ENCODE data around the gene SEC61B. TPM values are rescaled to one million over a fixed set of nuclear protein-coding genes. Genes with fewer than 3 reads are reported as not detected.

Gene SEC61B
- total RNA-seq, 2 experiments from 2014 or later = 83.4 to 84.2 TPM

DNA sequence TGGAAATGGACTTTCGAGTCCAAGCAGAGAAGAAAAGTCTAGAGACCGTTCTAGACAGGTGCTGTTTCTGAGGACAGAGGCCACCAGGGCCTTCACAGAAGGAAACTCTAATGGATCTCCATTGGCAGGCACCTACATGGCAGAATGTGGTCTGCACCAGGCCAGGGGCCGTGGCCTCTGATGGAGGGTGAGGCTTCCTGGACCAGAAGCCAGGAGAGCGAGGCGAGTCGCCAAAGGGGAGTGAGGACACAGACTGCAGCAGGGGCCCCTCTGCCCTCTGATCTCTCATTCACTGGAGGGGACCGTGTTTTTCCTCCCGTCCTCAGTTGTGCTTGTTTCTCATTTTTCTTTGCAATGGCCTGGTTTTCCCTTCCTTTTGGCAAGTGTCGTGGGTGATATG is 41.4 kb upstream of the SEC61B start:
- H3K4me1 ChIP-seq (ENCODE audit: insufficient read depth, low read length) = peaks cover 12% of the 10 kb centered on the region
- no peaks in the 10 kb centered on the region for H3K27me3 Mint-ChIP-seq
- H3K27ac ChIP-seq (ENCODE audit: low read depth in 1 of 2, low read length in 2 of 2) = no peak overlapping the region
- DNase-seq (no peak), ATAC-seq (ENCODE audit: poor library complexity) (no peak)
- no peak for TF ChIP-seq CTCF (IDR thresholded peaks at IDR 0.05)
- no peaks in the 10 kb centered on the region for H3K9me3 ChIP-seq (ENCODE audit: control insufficient read depth in 1 of 2, insufficient read depth in 1 of 2, low read length in 2 of 2)
- H3K4me3 Mint-ChIP-seq = no peak overlapping the region
- H3K36me3 ChIP-seq (ENCODE audit: insufficient read depth, low read length) = no peaks in the 10 kb centered on the region
- H3K36me3 Mint-ChIP-seq (ENCODE audit: low read depth) = no peaks in the 10 kb centered on the region
- intact Hi-C loops (cut with DNase I, micrococcal nuclease) = loop anchor here (10.0 kb wide), 5 partner anchors 624 to 1414 kb away; no protein-coding TSS in a partner anchor
- H3K4me1 Mint-ChIP-seq (ENCODE audit: low read depth) = peaks cover 12% of the 10 kb centered on the region
- no peak overlapping the region for H3K4me3 ChIP-seq (ENCODE audit: low read length)
- no peaks in the 10 kb centered on the region for H3K27me3 ChIP-seq (ENCODE audit: control insufficient read depth in 1 of 2, insufficient read depth in 2 of 2, low read length in 2 of 2)
- CTCF ChIA-PET = no interaction called here
- H3K9me3 Mint-ChIP-seq = no peaks in the 10 kb centered on the region
- no peak overlapping the region for H3K27ac Mint-ChIP-seq
- POLR2A ChIA-PET = no interaction called here

- Mint-ChIP-seq H3K27ac (no peak overlapping the region), H3K4me1 (ENCODE audit: low read depth) (peaks cover 12% of the 10 kb centered on the region), H3K36me3 (ENCODE audit: low read depth) (no peaks in the 10 kb centered on the region), H3K27me3 (no peaks in the 10 kb centered on the region), H3K4me3 (no peak overlapping the region), H3K9me3 (no peaks in the 10 kb centered on the region)
- CTCF ChIA-PET = no interaction called here
- POLR2A ChIA-PET = no interaction called here
- peaks cover 12% of the 10 kb centered on the region for H3K4me1 ChIP-seq (ENCODE audit: insufficient read depth, low read length)
- H3K27ac ChIP-seq (ENCODE audit: low read depth in 1 of 2, low read length in 2 of 2) = no peak overlapping the region
- DNase-seq (no peak), ATAC-seq (ENCODE audit: poor library complexity) (no peak)
- H3K4me3 ChIP-seq (ENCODE audit: low read length) = no peak overlapping the region
- no peaks in the 10 kb centered on the region for H3K27me3 ChIP-seq (ENCODE audit: control insufficient read depth in 1 of 2, insufficient read depth in 2 of 2, low read length in 2 of 2)
- TF ChIP-seq CTCF (IDR thresholded peaks at IDR 0.05) = no peak
- intact Hi-C loops (cut with DNase I, micrococcal nuclease) = loop anchor here (10.0 kb wide), 5 partner anchors 624 to 1414 kb away; no protein-coding TSS in a partner anchor
- no peaks in the 10 kb centered on the region for H3K9me3 ChIP-seq (ENCODE audit: control insufficient read depth in 1 of 2, insufficient read depth in 1 of 2, low read length in 2 of 2)
- H3K36me3 ChIP-seq (ENCODE audit: insufficient read depth, low read length) = no peaks in the 10 kb centered on the region
Observed at GRCh38 chr9:99181206-99181605, 40.9 kb upstream of the SEC61B start.

DNA sequence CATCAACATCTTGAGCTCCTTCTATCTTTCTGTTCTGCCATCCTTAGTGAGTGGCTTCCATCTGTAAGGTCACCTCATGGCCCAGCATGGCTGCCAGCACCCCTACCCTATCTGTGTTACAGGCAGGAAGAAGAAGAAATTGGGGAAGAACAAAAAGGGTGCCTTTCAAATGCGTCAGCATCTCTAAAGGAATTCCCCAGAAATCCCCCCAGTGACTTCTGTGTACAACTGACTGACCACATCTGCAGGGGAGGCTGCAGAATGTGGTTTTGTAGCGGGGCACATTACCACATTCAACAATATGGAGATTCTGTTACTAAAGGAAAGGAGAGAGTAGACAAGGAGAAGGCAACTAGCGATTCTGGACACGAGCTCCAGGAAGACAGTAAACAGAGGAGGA is 40.5 kb upstream of the SEC61B start:
- no peak overlapping the region for H3K4me3 ChIP-seq (ENCODE audit: low read length)
- Mint-ChIP-seq H3K4me3 (no peak overlapping the region), H3K36me3 (ENCODE audit: low read depth) (no peaks in the 10 kb centered on the region), H3K9me3 (no peaks in the 10 kb centered on the region), H3K27ac (no peak overlapping the region), H3K4me1 (ENCODE audit: low read depth) (peaks cover 12% of the 10 kb centered on the region), H3K27me3 (no peaks in the 10 kb centered on the region)
- no peak overlapping the region for H3K27ac ChIP-seq (ENCODE audit: low read depth in 1 of 2, low read length in 2 of 2)
- ChIA-PET POLR2A (no interaction called here), CTCF (no interaction called here)
- H3K36me3 ChIP-seq (ENCODE audit: insufficient read depth, low read length) = no peaks in the 10 kb centered on the region
- H3K4me1 ChIP-seq (ENCODE audit: insufficient read depth, low read length) = peaks cover 12% of the 10 kb centered on the region
- intact Hi-C loops (cut with DNase I, micrococcal nuclease) = loop anchor here (10.0 kb wide), 5 partner anchors 623 to 1413 kb away; no protein-coding TSS in a partner anchor
- no peaks in the 10 kb centered on the region for H3K27me3 ChIP-seq (ENCODE audit: control insufficient read depth in 1 of 2, insufficient read depth in 2 of 2, low read length in 2 of 2)
- TF ChIP-seq CTCF (IDR thresholded peaks at IDR 0.05) = no peak
- ATAC-seq (ENCODE audit: poor library complexity) = no peak
- peak in 2 of 14 experiments; percentile 56 to 66 for DNase-seq
- H3K9me3 ChIP-seq (ENCODE audit: control insufficient read depth in 1 of 2, insufficient read depth in 1 of 2, low read length in 2 of 2) = no peaks in the 10 kb centered on the region

Data from CD4-positive, alpha-beta T cell (primary cell).